Activated T-cell treated with anti-CD3 and anti-CD28 coated beads for 4 hours (primary cell): ENCODE results near the gene TTBK2.
"Not testable (repeated sequence)": the region's sequence is repeated elsewhere in the genome, so short reads cannot be mapped to it uniquely, and the experiment has no call there.

Source experiments
- DNase-seq: peaks from one replicate; pipeline ENCODE4 v3.0.0-alpha.2; 2020

The TTBK2 gene

DNA sequence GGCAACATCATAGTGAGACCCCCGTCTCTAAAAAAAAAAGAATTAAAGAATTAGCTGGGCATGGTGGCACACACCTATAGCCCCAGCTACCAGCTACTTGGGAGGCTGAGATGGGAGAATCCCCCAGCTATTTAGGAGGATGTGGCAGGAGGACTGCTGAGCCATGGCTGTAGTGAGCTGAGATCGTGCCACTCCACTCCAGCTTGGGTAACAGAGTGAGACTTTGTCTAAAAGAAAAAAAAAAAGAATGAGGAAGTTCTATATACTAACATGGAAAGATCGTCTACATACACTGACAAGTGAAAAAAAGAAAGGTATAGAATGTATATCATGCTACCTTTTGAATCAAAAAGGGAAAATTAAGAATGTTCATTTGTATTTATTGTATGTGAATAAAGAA, 99.8 kb downstream of the TTBK2 start:
- no peak for DNase-seq

DNA sequence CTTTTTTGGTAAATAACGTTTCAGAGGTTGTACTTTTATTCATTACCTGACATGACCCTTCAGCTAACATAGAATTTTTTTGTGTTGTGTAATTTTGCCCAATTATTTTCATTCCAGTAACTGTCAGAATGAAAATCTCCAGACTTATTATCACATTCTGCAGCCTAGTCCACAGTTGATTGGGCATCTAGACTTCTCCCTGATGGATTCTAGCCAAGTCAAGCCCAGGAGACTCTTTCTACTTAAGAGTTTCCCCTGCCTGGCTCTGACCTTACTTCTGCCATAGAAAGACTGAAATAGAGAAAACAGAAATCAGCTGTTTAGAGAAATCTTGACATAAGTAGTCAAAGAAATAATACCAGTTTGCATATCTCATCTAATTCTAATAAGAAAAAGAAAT, 100.8 kb downstream of the TTBK2 start:
- no peak for DNase-seq

DNA sequence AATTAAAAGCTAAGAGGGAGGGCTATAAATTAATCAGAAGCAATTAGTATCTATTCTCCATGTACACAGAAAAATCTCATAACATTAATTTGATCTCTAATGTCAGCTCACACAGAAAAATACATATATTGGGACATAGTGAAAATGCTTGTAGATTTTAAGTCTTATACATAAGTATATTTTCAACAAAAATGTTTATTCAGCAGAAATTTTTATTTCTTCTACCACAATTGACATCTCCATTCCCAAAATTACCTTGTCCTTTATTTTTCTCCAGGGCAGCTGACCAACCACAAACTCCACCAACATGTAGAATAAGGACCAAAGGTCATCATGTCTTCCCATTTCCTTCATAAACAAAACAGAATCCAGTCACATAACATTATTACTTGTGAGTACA, 109.1 kb downstream of the TTBK2 start:
- DNase-seq: no peak

DNA sequence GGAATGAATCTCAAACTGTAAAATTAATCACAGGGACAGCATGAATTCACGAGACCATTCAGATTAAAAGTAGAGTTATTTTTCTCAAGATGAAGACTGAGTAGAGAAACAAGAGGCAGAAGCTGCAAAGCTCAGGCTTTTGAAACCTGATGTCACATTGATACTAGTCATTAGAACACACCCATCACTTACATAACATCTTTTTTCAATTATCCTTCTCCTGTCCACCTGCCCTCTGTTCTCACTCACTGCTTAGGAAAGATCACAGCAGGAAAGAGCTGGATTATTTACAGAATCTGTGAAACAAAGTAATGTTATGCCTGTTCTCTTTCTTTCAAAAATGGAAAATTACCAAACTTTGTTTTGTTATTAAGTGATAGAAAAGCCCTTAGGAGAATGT, 111.7 kb downstream of the TTBK2 start:
- no peak for DNase-seq

DNA sequence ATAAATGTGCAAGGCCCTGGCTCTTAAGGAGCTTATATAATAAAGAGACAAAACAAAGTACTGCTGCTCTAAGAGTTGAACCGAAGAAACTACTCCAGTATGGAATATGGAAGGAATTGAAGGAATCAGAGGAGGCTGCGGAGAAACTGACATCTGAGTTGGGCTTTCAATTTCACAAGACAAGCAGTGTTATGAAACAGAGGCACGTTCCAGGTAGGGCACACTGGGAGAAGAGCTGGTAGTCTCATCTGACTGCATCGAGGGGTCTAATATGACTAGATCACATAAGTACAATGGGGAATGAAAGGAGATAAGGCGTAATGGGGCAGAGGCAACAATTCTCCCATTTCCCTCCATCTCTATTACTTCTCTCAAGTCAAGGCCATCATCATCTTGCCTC, 115.3 kb downstream of the TTBK2 start:
- no peak for DNase-seq

DNA sequence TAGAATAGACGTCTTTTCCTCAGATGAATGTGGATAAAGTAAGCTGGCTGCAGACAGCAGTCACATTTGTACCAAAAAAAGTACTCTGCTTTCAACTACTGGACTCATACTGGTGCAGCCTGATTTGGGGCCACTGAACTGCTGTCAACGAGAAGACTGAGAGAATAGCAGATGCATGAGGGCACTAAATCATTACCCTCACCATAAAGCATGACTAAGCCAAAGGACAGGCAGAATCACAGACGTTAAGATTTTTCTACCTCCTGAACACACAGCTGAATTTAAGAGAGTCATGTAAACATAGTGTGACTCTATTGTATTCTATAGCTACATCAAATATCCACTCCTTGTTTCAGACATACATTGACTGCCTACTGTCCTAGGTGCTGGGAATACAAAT, 115.8 kb downstream of the TTBK2 start:
- no peak for DNase-seq

DNA sequence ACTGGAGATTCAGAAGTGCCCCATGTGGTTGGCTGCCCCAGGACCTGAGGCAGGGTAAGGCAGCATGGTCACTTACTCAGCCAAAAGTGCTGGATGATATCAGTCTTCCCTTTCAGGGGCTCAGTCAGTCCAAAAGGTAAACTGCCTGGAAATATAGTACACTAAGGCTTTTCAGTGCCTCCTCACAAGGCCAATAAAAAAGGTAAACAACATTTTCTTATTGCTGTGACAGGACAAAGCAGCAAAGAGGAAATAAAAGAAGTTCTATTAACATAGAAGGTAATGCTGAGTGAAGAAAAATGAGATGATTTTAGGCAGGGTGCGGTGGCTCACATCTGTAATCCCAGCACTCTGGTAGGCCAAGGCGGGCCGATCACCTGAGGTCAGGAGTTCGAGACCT, 117.1 kb downstream of the TTBK2 start:
- no peak for DNase-seq

DNA sequence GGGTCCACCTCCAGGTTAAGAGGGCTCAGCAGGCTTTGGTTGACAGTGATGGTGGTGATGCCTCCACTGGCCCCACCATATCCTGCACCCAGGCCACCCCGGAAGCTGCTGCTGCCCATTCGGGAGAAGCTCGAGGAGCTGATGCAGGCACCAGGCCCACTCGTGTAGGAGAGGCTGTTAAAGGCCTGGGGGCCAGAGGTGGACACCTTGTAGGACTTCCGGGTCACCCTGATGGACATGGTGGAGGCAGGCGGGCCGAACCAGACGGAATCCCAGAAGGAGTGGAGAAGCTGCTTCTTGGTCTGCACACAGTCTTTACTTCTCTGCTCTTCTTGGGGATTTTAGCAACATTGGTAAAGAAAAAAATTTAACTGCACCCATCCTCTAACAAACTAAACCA, 118.4 kb downstream of the TTBK2 start:
- DNase-seq: no peak

DNA sequence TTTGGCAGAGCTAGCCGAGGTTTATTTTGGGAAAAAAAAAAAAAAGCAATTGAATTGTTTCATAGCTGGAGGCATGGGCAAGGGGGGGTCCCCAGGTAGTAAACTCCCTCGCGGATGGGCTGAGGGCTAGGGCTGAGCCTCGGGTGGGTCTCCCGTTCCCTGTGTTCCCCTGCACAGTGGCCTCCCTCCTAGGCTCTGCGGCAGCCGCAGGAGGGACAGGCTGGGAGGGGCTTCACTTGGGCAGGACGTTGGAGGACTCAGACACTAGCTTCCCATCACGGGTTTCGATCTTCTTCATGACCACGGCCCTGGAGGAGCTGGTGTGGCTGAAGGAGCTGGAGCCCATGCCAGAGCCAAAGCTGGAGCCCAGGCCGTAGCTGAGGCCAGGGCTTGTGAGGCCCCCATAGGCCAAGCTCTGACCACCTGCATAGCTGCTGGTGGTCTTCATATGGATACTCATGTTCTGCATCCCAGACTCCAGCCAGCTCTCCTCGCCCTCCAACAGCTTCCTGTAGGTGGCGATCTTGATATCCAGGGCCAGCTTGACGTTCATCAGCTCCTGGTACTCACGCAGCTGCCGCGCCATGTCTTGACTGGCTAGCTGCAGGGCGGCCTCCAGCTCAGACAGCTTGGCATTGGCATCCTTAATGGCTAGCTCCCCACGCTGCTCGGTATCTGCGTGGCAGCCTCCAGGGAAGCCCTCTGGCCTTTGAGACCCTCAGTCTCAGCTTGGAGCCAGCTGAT, 119.7 kb downstream of the TTBK2 start:
- DNase-seq: no peak

DNA sequence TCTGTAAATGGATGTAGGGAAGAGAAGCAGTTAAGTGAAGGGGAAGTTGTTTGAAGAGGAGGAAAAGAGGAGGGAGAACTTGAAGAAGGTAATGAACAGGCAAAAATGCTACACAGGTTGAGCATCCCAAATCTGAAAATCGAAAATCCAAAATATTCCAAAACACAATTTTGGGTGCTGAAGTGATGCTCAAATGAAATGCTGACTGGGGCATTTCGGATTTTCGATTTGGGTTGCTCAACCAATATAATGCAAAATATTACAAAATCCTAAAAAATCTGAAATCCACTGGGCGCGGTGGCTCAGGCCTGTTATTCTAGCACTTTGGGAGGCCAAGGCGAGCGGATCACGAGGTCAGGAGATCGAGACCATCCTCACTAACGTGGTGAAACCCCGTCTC, 121.8 kb downstream of the TTBK2 start:
- DNase-seq: no peak

DNA sequence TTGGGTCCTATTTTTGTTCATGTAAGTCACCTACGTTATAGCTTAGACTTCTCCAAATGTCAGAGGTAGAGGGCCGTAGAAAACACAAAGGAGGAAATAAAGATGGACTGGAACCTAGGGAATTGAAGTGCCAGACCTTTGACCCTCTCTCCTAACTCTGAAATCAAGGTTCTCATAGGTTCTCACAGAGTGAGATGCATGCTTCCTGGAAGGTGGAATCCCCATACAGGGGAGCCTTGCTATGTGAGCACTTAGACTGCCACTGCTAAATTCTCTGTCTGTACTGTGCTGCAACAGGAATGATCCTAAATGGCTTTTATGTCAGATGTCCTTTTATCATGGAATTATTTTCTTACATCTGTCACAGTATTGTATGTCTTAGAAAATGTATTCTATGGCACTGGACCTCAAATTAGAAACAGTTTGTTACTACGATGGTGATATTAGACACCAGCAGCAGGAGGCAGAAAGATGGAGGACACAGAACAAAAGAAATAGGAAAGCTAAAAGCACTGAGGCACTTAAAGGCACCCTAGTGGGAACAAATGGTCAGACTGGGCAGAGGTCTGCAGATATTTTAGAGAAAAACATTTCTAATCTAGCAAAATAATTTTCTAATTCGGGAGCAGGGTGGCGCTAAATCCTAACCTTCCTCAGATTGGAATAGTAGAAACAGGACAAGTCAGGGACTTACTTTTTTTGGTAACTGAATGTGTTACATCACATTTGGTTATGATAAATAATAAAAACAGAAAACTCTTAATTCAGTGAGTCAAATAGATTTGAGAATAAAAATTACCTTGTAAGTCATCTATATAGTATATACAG, 123.4 kb downstream of the TTBK2 start:
- no peak for DNase-seq

DNA sequence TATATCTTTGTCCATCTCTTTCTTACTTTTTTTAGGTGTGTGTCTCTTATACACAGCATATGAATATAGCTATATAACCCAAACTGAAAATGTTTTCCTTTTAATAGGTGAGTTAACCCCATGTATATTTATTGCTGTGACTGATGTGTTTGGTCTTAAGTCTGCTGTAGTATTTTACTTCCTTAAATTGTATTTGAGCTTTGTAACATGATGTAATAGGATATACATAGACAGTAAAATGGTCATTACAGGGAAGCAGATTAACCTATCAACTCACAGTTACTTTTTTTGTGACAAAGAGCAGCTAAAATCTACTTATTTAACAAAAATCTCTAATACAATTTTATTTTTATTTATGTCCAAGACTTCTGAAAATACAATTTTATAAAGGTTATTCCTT, 131.9 kb downstream of the TTBK2 start:
- no peak for DNase-seq

DNA sequence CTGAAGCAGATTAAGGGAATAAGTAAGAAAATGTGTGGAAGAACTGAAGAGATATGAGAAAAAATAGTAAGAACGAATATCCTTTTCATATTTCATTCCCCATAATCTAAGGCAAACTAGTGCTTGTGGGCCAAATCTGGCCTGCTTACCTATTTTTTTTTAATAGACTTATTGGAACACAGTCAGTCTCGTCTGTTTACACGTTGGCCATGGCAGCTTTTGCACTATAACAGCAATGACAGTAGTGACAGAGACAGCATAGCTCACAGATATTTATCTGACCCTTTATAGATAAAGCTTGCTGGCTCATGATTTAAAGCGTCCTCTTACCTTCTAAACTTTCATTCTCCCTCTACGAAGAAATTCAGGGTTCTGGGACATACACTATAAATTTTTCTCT, 133.6 kb downstream of the TTBK2 start:
- DNase-seq: no peak

DNA sequence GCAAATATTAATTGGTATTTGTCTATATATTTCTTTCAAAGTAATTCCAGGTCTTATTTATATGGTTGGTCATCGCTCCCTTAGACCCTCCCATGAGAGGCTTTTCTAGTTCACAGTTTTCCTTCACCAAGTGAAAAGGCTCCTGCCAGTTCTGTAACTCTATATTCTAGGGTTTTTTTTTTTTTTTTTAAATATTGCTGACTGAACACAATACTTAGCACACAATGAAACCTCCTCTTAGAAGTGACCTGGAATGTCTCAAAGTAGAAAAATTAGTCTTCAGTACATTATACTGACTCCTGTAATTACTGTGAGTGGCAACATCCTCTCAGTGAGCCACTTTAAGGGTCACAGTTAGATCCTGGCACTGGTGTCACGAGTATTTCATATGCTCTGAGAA, 135.0 kb downstream of the TTBK2 start:
- no peak for DNase-seq

DNA sequence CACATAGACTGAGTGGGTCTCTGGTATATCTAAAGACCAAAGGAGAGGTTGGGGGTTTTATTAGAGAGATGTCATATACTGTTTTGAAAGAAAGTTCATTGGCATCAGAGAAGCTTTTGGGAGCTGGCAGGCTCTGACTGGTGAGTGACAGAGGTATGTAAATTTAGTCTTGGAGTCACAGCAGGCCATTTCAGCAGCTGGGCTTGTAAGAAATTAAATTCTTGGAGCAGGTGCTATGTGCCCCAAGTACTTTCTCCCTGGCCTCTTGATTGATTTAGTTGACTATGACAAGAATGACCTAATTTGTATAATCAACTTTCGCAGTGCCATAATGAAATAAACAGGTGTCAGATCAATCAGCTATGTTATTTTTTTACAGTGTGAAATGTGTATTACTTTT, 135.9 kb downstream of the TTBK2 start:
- DNase-seq: no peak

DNA sequence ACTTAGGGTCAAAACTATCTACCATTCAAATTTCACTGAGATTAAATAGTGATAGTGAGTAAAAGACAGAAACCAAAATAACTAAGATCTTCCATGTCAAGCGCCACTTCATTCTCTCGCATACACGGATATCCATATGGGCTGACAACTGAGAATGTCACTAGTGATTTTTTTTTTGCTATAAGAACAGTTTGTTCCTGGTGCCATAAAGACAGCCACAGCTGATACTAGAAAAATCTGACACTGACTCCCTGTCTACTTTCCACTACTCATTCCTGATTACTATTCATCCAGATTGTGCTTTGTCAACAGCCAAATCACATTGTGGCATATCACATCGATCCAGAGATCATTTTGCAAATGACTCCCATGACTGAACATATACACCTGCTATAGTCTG, 137.9 kb downstream of the TTBK2 start:
- no peak for DNase-seq

DNA sequence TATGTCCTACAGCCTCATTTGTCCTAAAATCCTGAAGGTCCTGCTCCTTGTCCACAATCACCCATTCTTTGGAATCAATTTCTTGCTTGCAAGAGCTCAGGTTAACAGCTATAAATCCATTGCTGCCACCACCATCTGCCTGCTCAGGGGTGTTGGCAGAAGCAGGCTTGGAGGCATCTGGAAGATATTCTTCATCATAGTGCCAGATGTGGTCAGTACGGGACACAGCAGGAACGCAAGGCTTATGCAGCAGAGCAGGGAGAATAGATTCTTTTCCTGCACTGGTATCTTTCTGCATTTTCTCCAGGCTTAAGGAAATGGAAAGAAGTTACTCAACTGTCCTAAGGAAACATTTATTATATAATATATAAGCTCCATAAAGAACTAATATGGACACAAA, 145.2 kb downstream of the TTBK2 start:
- DNase-seq: no peak

DNA sequence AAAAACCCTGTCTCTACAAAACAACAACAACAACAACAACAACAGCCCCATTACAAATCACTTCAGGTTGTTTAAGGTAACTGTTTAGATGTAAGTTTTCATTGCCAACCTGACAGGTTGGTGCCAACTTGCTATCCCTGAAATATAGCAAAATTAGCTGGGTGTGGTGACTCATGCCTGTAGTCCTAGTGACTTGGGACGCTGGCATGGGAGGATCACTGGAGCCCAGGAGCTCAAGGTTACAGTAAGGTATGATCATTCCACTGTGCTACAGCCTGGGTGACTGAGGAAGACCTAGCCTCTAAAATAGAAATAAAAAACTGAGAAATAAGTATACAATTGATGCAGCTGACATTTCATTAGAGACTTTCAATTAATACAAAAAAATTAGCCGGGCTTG, 147.7 kb downstream of the TTBK2 start:
- DNase-seq: no peak

DNA sequence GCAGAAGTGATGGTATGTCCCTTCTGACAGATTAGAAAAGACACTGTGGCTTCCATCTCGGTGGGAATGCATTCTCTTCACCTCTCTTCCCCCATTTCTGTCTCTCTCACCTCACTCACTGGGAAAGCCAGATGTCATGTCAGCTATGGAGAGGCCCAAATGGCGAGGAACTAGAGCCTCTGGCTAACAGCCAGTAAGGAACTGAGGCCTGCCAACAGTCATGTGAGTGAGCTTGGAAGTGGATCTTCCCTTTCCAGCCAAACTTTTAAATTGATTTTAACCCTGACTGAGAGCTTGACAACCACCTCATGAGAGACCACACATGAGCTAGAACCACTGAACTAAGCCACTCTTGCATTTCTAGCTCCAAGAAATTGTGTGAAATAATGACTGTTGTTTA, 148.4 kb downstream of the TTBK2 start:
- no peak for DNase-seq

DNA sequence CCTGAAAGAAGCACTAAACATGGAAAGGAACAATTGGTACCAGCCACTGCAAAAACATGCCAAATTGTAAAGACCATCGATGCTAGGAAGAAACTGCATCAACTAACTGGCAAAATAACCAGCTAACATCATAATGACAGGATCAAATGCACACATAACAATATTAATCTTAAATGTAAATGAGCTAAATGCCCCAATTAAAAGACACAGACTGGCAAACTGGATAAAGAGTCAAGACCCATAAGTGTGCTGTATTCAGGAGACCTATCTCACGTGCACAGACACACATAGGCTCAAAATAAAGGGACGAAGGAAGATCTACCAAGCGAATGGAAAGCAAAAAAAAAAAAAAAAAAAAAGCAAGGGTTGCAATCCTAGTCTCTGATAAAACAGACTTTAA, 154.5 kb downstream of the TTBK2 start:
- not testable (repeated sequence) for DNase-seq

DNA sequence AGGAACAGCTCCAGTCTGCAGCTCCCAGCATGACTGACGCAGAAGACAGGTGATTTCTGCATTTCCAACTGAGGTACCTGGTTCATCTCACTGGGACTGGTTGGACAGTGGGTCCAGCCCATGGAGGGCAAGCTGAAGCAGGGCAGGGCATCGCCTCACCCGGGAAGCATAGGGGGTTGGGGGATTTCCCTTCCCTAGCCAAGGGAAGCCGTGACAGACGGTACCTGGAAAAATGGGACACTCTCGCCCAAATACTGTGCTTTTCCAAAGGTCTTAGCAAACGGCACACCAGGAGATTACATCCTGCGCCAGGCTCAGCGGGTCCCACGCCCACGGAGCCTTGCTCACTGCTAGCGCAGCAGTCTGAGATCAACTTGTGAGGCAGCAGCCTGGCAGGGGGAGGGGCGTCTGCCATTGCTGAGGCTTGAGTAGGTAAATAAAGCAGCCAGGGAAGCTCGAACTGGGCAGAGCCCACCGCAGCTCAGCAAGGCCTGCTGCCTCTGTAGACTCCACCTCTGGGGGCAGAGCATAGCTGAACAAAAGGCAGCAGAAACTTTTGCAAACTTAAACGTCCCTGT, 156.3 kb downstream of the TTBK2 start:
- DNase-seq: not testable (repeated sequence)

DNA sequence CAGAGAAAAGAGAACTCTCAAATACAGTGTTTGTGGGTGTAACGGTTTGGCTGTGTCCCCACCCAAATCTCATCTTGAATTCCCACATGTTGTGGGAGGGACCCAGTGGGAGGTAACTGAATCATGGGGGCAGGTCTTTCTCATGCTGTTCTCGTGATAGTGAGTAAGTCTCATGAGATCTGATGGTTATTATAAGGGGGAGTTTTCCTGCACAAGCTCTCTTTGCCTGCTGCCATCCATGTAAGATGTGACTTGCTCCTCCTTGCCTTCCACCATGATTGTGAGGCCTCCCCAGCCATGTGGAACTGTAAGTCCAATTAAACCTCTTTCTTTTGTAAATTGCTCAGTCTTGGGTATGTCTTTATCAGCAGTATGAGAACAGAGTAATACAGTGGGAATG, 158.8 kb downstream of the TTBK2 start:
- DNase-seq: not testable (repeated sequence)

DNA sequence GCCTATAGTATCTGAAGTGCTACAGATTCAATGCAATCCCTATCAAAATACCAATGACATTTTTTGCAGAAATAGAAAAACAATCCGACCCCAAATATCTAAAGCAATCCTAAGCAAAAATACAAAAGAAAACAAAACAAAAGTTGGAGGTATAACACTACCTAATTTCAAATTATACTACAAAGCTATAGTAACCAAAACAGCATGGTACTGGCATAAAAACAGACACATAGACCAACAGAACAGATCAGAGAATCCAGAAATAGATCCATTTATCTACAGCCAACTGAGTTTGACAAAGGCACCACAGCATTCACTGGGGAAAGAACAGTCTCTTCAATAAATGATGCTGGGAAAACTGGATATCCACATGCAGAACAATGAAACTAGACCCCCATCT, 159.8 kb downstream of the TTBK2 start:
- no peak for DNase-seq

DNA sequence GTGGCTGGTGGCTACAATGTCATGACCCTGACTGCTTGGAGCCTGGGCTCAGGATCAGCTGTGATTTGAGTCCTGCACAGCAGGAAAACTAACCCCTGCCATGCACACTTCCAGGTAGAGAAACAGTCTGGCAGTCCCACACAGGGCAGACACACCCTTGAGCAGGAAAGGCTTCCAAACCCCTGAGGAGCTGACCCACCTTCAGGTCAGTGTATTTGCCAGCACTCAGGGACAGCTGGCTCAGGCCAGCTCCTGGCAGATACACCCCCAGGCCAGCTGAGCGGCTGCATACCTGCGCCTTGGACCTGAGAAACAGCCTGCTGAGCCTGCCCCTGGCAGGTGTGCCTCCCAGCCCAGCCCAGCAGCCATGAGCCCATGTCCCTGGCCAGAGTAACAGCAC, 161.5 kb downstream of the TTBK2 start:
- no peak for DNase-seq
